Measurements from ENCODE around the gene CLDN25. TPM values are rescaled to one million over a fixed set of nuclear protein-coding genes. Genes with fewer than 3 reads are reported as not detected.

The CLDN25 gene
- total RNA-seq, 2 donors from 2014 or later, result not detected

- Histone ChIP-seq H3K27ac (ENCODE audit: low read depth, low read length) (no peak overlapping the region), H3K9ac (ENCODE audit: extremely low read depth, low read length, poor library complexity, severe bottlenecking) (no peak overlapping the region), H3K27me3 (ENCODE audit: control insufficient read depth, insufficient read depth, low read length, poor library complexity, severe bottlenecking) (no peaks in the 10 kb centered on the region), H3K4me1 (ENCODE audit: control insufficient read depth, insufficient read depth, low read length) (no peaks in the 10 kb centered on the region), H3K4me3 (ENCODE audit: low read length) (no peak overlapping the region), H3K9me3 (ENCODE audit: control insufficient read depth, low read length) (no peaks in the 10 kb centered on the region), H3K36me3 (ENCODE audit: control insufficient read depth, insufficient read depth, low read length) (peaks cover 76% of the 10 kb centered on the region)
- TF ChIP-seq CTCF (conservative IDR thresholded peaks at IDR 0.05), result no peak
- Mint-ChIP-seq H3K27ac (peak overlapping the region; percentile 64), H3K4me3 (no peak overlapping the region), H3K9me3 (no peaks in the 10 kb centered on the region), H3K36me3 (ENCODE audit: low read depth) (peaks cover 73% of the 10 kb centered on the region), H3K4me1 (no peaks in the 10 kb centered on the region), H3K27me3 (ENCODE audit: insufficient read depth) (no peaks in the 10 kb centered on the region)
- WGBS, 2 experiments (ENCODE audit: insufficient coverage in 1 of 2, insufficient read length in 1 of 2), result 96% methylated on average over 1 of the region's 1 CpG; no CpG with 5 or more reads in 1 of the 2 experiments
- no peak for DNase-seq
These were observed 37.6 kb downstream of the CLDN25 start for GRCh38 chr11:113817162-113817561.

GRCh38 chr11:113817626-113818025 lies 38.0 kb downstream of the CLDN25 start:
- Mint-ChIP-seq H3K27ac (no peak overlapping the region), H3K27me3 (ENCODE audit: insufficient read depth) (no peaks in the 10 kb centered on the region), H3K4me3 (no peak overlapping the region), H3K36me3 (ENCODE audit: low read depth) (peaks cover 72% of the 10 kb centered on the region), H3K4me1 (no peaks in the 10 kb centered on the region), H3K9me3 (no peaks in the 10 kb centered on the region)
- no peaks in the 10 kb centered on the region for H3K27me3 ChIP-seq (ENCODE audit: control insufficient read depth, insufficient read depth, low read length, poor library complexity, severe bottlenecking)
- no peak overlapping the region for H3K9ac ChIP-seq (ENCODE audit: extremely low read depth, low read length, poor library complexity, severe bottlenecking)
- no peaks in the 10 kb centered on the region for H3K4me1 ChIP-seq (ENCODE audit: control insufficient read depth, insufficient read depth, low read length)
- peaks cover 75% of the 10 kb centered on the region for H3K36me3 ChIP-seq (ENCODE audit: control insufficient read depth, insufficient read depth, low read length)
- no peak overlapping the region for H3K4me3 ChIP-seq (ENCODE audit: low read length)
- 90 to 94% methylated on average over 2 to 6 of the region's 6 CpGs for WGBS, 2 experiments (ENCODE audit: insufficient coverage in 1 of 2, insufficient read length in 1 of 2)
- no peaks in the 10 kb centered on the region for H3K9me3 ChIP-seq (ENCODE audit: control insufficient read depth, low read length)
- no peak for DNase-seq
- no peak overlapping the region for H3K27ac ChIP-seq (ENCODE audit: low read depth, low read length)
- TF ChIP-seq CTCF (conservative IDR thresholded peaks at IDR 0.05), result no peak

- H3K9ac ChIP-seq (ENCODE audit: extremely low read depth, low read length, poor library complexity, severe bottlenecking), result no peak overlapping the region
- H3K9me3 Mint-ChIP-seq, result no peaks in the 10 kb centered on the region
- H3K4me1 Mint-ChIP-seq, result no peaks in the 10 kb centered on the region
- H3K4me3 Mint-ChIP-seq, result no peak overlapping the region
- no peaks in the 10 kb centered on the region for H3K27me3 Mint-ChIP-seq (ENCODE audit: insufficient read depth)
- 99 to 100% methylated on average over 2 to 3 of the region's 3 CpGs for WGBS, 2 experiments (ENCODE audit: insufficient coverage in 1 of 2, insufficient read length in 1 of 2)
- no peak overlapping the region for H3K27ac Mint-ChIP-seq
- H3K4me1 ChIP-seq (ENCODE audit: control insufficient read depth, insufficient read depth, low read length), result no peaks in the 10 kb centered on the region
- peaks cover 74% of the 10 kb centered on the region for H3K36me3 ChIP-seq (ENCODE audit: control insufficient read depth, insufficient read depth, low read length)
- no peaks in the 10 kb centered on the region for H3K27me3 ChIP-seq (ENCODE audit: control insufficient read depth, insufficient read depth, low read length, poor library complexity, severe bottlenecking)
- no peak overlapping the region for H3K27ac ChIP-seq (ENCODE audit: low read depth, low read length)
- peaks cover 72% of the 10 kb centered on the region for H3K36me3 Mint-ChIP-seq (ENCODE audit: low read depth)
- H3K4me3 ChIP-seq (ENCODE audit: low read length), result no peak overlapping the region
- no peak for DNase-seq
- H3K9me3 ChIP-seq (ENCODE audit: control insufficient read depth, low read length), result no peaks in the 10 kb centered on the region
- TF ChIP-seq CTCF (conservative IDR thresholded peaks at IDR 0.05), result no peak
These were observed 38.8 kb downstream of the CLDN25 start for GRCh38 chr11:113818426-113818825.
